ENCODE results near the gene GIGYF1. TPM values are rescaled to one million over a fixed set of nuclear protein-coding genes. Genes with fewer than 3 reads are reported as not detected.
A peak's percentile ranks its signal among the peaks of the same experiment; 100 is the strongest.

GIGYF1 gene
- total and polyA plus RNA-seq, 2 donors (not counting 3 experiments of a cell fraction or from before 2014, with no cell fraction given), result 13.6 to 46.3 TPM

DNA sequence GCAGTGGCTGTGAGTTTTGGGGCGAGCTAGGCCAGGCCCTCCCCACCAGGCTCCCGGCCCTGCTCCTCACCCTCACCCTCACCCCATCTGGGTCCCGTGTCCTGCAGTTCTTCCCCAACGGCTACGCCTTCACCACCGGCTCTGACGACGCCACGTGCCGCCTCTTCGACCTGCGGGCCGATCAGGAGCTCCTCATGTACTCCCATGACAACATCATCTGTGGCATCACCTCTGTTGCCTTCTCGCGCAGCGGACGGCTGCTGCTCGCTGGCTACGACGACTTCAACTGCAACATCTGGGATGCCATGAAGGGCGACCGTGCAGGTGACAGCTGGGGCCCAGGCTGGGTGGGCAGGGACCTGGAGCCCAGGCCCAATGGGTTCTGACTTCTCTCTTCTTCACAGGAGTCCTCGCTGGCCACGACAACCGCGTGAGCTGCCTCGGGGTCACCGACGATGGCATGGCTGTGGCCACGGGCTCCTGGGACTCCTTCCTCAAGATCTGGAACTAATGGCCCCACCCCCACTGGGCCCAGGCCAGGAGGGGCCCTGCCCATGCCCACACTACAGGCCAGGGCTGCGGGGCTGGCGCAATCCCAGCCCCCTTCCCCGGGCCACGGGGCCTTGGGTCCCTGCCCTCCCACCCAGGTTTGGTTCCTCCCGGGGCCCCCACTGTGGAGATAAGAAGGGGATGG is 15.6 kb downstream of the GIGYF1 start:
- BruUV-seq (replicated peaks), result TSS peak; percentile 64

GRCh38 chr7:100677308-100678267 is 16.5 kb downstream of the GIGYF1 start:
- CTCF ChIA-PET, result interaction anchor here (0.9 to 2.2 kb wide), 3 partner anchors 15 to 89 kb away, joined by 3 to 9 read pairs (median 5); no protein-coding TSS in a partner anchor
- Histone ChIP-seq H4K20me1 (replicated peaks; ENCODE audit: control insufficient read depth, extremely low read depth, insufficient read depth, low read length) (no peaks in the 10 kb centered on the region), H3K4me2 (ENCODE audit: insufficient read depth, low read length) (no peak overlapping the region), H3K4me1 (ENCODE audit: control insufficient read depth, extremely low read depth, insufficient read depth, low read length) (peaks cover 4% of the 10 kb centered on the region), H3K9me1 (replicated peaks; ENCODE audit: control insufficient read depth, extremely low read depth, insufficient read depth, low read length) (no peaks in the 10 kb centered on the region), H3K27ac (ENCODE audit: insufficient read depth, low read depth, low read length) (no peak overlapping the region), H3K4me3 (replicated peaks in 1 of 3; ENCODE audit: insufficient read depth in 1 of 3, low read depth in 1 of 3, low read length in 3 of 3) (no peak overlapping the region), H3K9ac (replicated peaks; ENCODE audit: extremely low read depth, insufficient read depth, low read length) (no peak overlapping the region), H3K79me2 (ENCODE audit: control insufficient read depth, insufficient read depth, low read length) (peaks cover 28% of the 10 kb centered on the region), H3K9me3 (replicated peaks; ENCODE audit: control insufficient read depth, insufficient read depth, low read length) (no peaks in the 10 kb centered on the region), H3K27me3 (ENCODE audit: control insufficient read depth in 2 of 2, insufficient read depth in 2 of 2, low read length in 2 of 2) (no peaks in the 10 kb centered on the region), H3K36me3 (ENCODE audit: control insufficient read depth in 2 of 2, extremely low read depth in 1 of 2, insufficient read depth in 2 of 2, low read length in 2 of 2) (peaks cover 11 to 47% of the 10 kb centered on the region in 2 experiments), H2AFZ (ENCODE audit: low read depth, low read length) (no peak overlapping the region)
- intact Hi-C loops (cut with micrococcal nuclease), result loop anchor here (5.0 kb wide), 1 partner anchor 210 kb away; no protein-coding TSS in a partner anchor
- no peak for DNase-seq (ENCODE audit: low read depth, low spot score)
- POLR2A ChIA-PET, result interaction anchor here (1.0 kb wide), 2 partner anchors 91 to 223 kb away, joined by 4 to 5 read pairs; partner anchors contain the start of genes FBXO24 and LRCH4
- FAIRE-seq, result no peak
- dilution Hi-C loops (cut with MboI; ENCODE audit: extremely low pct_ligation_motif_present, low sequenced_read_pairs), result no loop called here
- TF ChIP-seq FOS (IDR thresholded peaks at IDR 0.05; ENCODE audit: borderline replicate concordance, insufficient read depth, low read length), result no peak
- peak; percentile 19 for TF ChIP-seq POLR2A (IDR thresholded peaks at IDR 0.05; ENCODE audit: low read depth, low read length)
- BruUV-seq (replicated peaks), result no TSS peak

More for the DNA sequence above, 15.6 kb downstream of the GIGYF1 start:
- Histone ChIP-seq H2AFZ (ENCODE audit: low read depth, low read length) (no peak overlapping the region), H3K4me2 (ENCODE audit: insufficient read depth, low read length) (no peak overlapping the region), H4K20me1 (replicated peaks; ENCODE audit: control insufficient read depth, extremely low read depth, insufficient read depth, low read length) (no peaks in the 10 kb centered on the region), H3K4me3 (replicated peaks in 1 of 3; ENCODE audit: insufficient read depth in 1 of 3, low read depth in 1 of 3, low read length in 3 of 3) (no peak overlapping the region), H3K36me3 (ENCODE audit: control insufficient read depth in 2 of 2, extremely low read depth in 1 of 2, insufficient read depth in 2 of 2, low read length in 2 of 2) (peaks cover 13 to 55% of the 10 kb centered on the region in 2 experiments), H3K27ac (ENCODE audit: insufficient read depth, low read depth, low read length) (no peak overlapping the region), H3K9me1 (replicated peaks; ENCODE audit: control insufficient read depth, extremely low read depth, insufficient read depth, low read length) (no peaks in the 10 kb centered on the region), H3K27me3 (ENCODE audit: control insufficient read depth in 2 of 2, insufficient read depth in 2 of 2, low read length in 2 of 2) (no peaks in the 10 kb centered on the region), H3K79me2 (ENCODE audit: control insufficient read depth, insufficient read depth, low read length) (peaks cover 28% of the 10 kb centered on the region), H3K9me3 (replicated peaks; ENCODE audit: control insufficient read depth, insufficient read depth, low read length) (no peaks in the 10 kb centered on the region), H3K9ac (replicated peaks; ENCODE audit: extremely low read depth, insufficient read depth, low read length) (no peak overlapping the region), H3K4me1 (ENCODE audit: control insufficient read depth, extremely low read depth, insufficient read depth, low read length) (peaks cover 4% of the 10 kb centered on the region)
- TF ChIP-seq, protein P1, sequence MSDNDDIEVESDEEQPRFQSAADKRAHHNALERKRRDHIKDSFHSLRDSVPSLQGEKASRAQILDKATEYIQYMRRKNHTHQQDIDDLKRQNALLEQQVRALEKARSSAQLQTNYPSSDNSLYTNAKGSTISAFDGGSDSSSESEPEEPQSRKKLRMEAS (IDR thresholded peaks at IDR 0.05; ENCODE audit: insufficient read depth, insufficient read length), result no peak
- peak; percentile 14 for TF ChIP-seq POLR2AphosphoS5 (IDR thresholded peaks at IDR 0.05; ENCODE audit: insufficient read depth, low read depth, low read length)
- dilution Hi-C loops (cut with MboI; ENCODE audit: extremely low pct_ligation_motif_present, low sequenced_read_pairs), result no loop called here
- intact Hi-C loops (cut with micrococcal nuclease), result loop anchor here (5.0 kb wide), 1 partner anchor 211 kb away; no protein-coding TSS in a partner anchor
- no peak for DNase-seq (ENCODE audit: low read depth, low spot score)
- POLR2A ChIA-PET, result no interaction called here
- CTCF ChIA-PET, result interaction anchor here (7.0 kb wide), 1 partner anchor 13 kb away, joined by 60 read pairs; no protein-coding TSS in a partner anchor
- no peak for FAIRE-seq

All from endothelial cell of umbilical vein (primary cell).